ENCODE measurements around the gene SOCS3.
"Not testable (repeated sequence)": the region's sequence is repeated elsewhere in the genome, so short reads cannot be mapped to it uniquely, and the experiment has no call there.

Gene SOCS3

DNA sequence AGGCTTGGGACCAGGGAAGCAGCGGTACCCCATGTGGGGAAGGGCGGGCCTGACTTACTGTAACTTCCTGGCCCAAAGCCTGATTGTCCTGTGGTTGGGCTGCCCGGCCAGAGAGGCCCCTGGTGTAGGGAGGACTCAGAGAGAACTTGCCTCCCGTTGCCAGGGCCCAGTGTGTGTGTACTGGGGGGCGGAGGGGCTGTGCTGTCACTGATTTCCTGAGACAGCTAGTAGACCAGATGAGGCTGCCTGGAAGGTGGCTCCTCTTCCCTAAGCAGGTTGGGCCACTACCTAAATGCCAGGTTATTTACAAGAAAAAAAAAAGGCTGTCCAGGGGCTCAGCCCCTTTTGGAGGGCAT, 16.7 kb downstream of the SOCS3 start:
- peaks cover 11% of the 10 kb centered on the region for H3K4me1 ChIP-seq (ENCODE audit: control insufficient read depth, insufficient read depth, low read length)
- no peaks in the 10 kb centered on the region for H3K36me3 ChIP-seq (ENCODE audit: control insufficient read depth, insufficient read depth, low read length)
- peaks cover 43% of the 10 kb centered on the region for H3K27me3 ChIP-seq (ENCODE audit: control insufficient read depth, insufficient read depth, low read length, poor library complexity, severe bottlenecking)
- H3K27ac ChIP-seq (ENCODE audit: insufficient read depth, low read depth, low read length, poor library complexity, severe bottlenecking): no peak overlapping the region
- H3K4me3 ChIP-seq (ENCODE audit: insufficient read depth, low read depth, low read length): no peak overlapping the region
- H3K9me3 ChIP-seq (ENCODE audit: control insufficient read depth, low read length): no peaks in the 10 kb centered on the region
- 21 to 27% methylated on average over 5 of the region's 5 CpGs for WGBS, 2 experiments

DNA sequence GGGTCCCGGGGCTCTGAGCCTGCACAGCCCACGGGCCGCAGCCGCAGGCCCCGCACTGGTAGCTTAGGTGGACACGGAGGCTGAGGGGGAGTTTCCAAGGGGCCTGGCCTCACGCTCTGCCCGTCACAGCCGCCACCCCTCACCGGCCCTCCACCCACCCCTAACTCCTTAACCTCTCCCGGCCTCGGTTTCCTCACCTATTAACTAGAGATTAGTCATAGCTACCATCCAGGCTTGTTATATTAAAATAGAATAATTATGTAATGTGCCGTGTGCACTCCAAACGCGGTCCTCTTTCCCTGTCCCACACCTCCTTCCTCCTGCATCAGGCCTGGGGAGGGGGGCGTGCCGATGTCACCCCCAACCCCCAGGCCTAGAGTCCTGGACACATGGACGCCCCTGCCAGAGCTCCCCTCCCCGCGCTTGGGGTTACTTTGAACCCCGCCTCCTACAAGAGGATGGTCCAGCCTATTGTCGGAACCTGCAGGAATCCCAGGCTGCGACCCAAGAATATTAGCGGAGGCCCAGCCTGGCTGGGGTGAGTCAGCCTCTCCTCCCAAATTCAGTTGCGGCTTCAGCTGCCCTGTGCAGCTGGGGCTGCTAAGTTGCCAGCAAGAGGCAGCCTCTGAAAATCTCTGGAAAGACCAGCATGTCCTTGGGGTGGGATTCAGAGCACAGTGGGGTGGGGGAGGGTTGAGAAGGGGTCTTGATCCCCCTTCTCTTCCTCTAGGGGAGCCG, 17.3 kb downstream of the SOCS3 start:
- H3K9me3 ChIP-seq (ENCODE audit: control insufficient read depth, low read length): no peaks in the 10 kb centered on the region
- H3K27ac ChIP-seq (ENCODE audit: insufficient read depth, low read depth, low read length, poor library complexity, severe bottlenecking): no peak overlapping the region
- H3K27me3 ChIP-seq (ENCODE audit: control insufficient read depth, insufficient read depth, low read length, poor library complexity, severe bottlenecking): peaks cover 39% of the 10 kb centered on the region
- H3K4me3 ChIP-seq (ENCODE audit: insufficient read depth, low read depth, low read length): peak overlapping the region; percentile 29
- peaks cover 11% of the 10 kb centered on the region for H3K4me1 ChIP-seq (ENCODE audit: control insufficient read depth, insufficient read depth, low read length)
- WGBS, 2 experiments: 32 to 35% methylated on average over 26 of the region's 26 CpGs
- H3K36me3 ChIP-seq (ENCODE audit: control insufficient read depth, insufficient read depth, low read length): no peaks in the 10 kb centered on the region

DNA sequence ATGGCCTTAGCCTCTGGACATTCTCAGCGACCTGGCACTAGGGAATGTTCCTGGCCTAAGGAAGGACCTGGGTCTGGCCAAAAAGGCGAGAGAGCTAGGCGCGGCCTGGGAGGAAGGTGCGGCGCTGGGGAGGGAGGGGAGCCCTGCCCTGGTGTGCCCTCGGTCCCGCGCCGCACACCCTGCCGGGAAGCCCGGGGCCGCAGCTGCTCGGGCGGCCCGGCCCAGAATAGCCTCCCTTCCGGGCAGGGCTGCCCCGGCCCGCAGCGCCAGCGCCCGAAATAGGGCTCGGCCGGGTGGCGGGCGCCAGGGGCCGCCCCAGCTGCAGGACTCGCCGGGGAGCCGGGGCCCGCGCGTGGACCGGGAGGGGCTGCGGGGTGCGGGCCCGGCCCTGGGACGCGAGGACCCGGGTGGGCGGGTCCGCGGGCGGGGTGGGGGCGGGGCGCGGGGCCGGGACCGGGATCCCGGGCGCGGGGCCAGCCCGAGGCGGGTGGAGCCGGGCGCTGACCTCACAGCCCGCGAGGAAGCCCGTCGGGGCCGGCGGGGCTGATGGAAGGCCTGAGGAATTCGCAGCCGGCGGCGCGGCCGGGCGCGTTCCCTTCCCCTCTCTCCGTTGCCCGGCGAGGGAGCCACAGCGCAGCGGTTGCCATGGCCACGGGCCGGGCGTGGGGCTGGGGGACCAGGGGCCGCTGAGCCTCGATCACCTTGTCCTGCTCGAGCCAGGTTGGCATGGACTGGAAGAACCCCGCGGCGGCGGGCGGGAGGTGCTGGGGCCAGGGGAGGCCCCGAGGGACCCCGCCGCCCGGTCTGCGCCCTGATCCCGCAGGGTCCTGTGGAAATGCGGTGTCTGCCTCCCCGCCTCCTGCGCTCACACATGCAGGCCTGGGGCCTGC, 18.1 kb downstream of the SOCS3 start:
- H3K4me3 ChIP-seq (ENCODE audit: insufficient read depth, low read depth, low read length): peak overlapping the region; percentile 29
- 5 to 6% methylated on average over 95 of the region's 95 CpGs for WGBS, 2 experiments
- H3K27ac ChIP-seq (ENCODE audit: insufficient read depth, low read depth, low read length, poor library complexity, severe bottlenecking): no peak overlapping the region
- H3K9me3 ChIP-seq (ENCODE audit: control insufficient read depth, low read length): no peaks in the 10 kb centered on the region
- peaks cover 38% of the 10 kb centered on the region for H3K27me3 ChIP-seq (ENCODE audit: control insufficient read depth, insufficient read depth, low read length, poor library complexity, severe bottlenecking)
- peaks cover 11% of the 10 kb centered on the region for H3K4me1 ChIP-seq (ENCODE audit: control insufficient read depth, insufficient read depth, low read length)
- H3K36me3 ChIP-seq (ENCODE audit: control insufficient read depth, insufficient read depth, low read length): no peaks in the 10 kb centered on the region

DNA sequence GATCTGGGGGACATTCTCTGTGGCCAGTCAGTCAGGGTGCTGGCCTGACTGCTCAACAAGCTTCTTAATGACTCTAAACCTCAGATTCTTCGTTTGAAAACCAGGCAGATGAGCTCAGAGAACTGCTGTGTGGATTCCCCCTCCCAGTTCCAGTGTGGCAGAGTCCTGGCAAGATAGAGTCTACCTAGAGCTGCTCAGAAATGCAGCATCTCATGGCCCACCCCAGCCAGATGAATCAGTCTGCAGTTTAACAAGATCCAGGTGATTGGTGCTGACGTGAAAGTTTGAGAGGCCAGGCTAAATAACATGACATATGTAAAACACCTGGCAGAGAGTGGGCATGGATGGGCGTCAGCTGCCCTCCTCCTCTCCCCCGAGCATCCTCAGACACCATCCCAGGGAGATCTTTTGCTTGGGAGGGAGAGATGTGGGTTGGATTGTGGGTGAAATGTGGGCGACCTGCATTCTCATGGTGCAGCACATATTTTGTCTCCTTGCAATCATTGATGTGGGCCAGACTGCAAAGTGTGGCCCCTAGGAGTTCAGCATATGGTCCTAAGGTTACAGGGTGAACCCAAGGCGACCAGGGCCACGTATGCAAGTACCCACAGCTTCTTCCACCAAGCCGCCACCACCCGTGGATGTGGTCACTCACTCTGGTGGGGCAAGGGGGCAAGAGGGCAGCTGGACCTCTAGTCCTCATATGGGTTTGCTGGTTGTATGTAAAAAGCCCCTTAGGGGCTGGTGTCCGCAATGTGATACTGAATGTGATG, 19.5 kb downstream of the SOCS3 start:
- H3K4me1 ChIP-seq (ENCODE audit: control insufficient read depth, insufficient read depth, low read length): peaks cover 11% of the 10 kb centered on the region
- no peak overlapping the region for H3K27ac ChIP-seq (ENCODE audit: insufficient read depth, low read depth, low read length, poor library complexity, severe bottlenecking)
- H3K4me3 ChIP-seq (ENCODE audit: insufficient read depth, low read depth, low read length): no peak overlapping the region
- no peaks in the 10 kb centered on the region for H3K9me3 ChIP-seq (ENCODE audit: control insufficient read depth, low read length)
- 86% methylated on average over 9 to 10 of the region's 10 CpGs for WGBS, 2 experiments
- H3K36me3 ChIP-seq (ENCODE audit: control insufficient read depth, insufficient read depth, low read length): no peaks in the 10 kb centered on the region
- H3K27me3 ChIP-seq (ENCODE audit: control insufficient read depth, insufficient read depth, low read length, poor library complexity, severe bottlenecking): peaks cover 38% of the 10 kb centered on the region

DNA sequence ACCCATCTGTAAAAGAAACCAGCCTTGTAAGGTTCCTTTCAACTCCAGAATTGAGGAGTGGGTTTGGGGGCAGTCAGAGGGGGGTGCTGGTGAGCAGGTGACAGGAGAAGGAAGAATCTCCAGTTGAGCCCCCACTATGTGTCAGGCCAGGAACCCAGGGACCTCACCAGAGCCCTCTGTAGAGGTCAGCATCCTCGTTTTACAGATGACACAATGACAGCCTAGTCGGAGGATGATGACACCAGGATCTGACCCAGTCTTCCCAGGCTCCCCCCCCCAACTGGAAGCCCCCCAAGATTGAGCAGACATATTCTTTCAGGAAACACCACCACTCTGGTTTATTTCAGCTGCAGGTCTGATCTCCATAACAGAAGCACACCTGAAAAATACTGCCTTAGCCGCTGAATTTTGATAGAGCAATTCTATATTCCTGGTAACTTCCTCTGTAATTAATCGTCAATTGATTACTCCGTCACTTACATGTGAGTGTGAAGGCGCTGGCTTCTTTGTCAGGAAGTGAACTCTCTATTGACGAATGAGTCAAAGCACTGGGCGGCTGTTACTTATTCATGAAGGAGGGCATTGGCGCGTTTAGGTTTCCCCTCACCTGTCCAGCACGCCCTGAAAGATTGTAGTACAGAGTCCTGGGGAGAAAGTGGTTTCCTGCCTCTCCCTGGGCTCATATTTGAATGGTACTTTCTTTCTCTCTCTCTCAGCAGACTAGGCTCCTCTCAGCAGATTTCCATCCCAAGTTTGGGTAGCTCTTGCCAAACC, 21.2 kb downstream of the SOCS3 start:
- no peak overlapping the region for H3K4me3 ChIP-seq (ENCODE audit: insufficient read depth, low read depth, low read length)
- no peaks in the 10 kb centered on the region for H3K36me3 ChIP-seq (ENCODE audit: control insufficient read depth, insufficient read depth, low read length)

DNA sequence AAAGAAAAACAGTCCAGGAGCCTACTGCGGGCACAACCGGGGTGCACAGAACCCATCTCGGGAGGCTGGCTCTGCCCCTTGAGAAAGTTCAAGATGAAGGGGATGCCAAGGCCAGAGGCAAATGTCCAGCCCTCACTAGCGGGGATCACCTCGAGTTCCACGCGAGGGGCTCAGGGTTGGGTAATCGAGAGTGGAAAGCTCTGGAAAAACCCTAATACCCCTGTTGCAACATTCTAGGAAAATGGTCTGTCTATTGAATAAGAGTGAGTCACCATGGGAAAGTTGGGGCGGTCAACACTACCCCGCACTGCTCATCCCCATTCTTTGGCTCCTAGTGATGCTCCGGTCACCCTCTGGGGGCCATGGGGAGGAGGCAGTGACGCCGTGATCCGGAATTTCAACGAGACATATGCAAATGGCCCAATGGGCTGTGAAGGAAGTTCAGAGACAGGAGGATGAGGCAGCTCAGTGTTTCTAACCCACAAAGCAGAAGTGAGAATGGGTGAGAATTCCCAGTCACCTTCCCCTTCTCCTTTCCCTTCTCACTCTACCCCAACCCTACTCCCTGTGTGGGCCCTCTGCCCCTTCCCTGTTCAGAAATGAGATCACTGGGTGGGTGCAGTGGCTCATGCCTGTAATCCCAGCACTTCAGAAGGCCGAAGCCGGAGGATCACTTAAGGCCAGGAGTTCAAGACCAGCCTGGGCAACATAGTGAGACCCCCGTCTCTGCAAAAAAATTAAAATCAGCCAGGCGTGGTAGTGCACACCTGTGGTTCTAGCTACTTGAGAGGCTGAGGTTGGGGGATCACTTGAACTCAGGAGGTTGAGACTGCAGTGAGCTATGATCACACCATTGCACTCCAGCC, 22.4 kb downstream of the SOCS3 start:
- Histone ChIP-seq H3K4me1 (ENCODE audit: control insufficient read depth, insufficient read depth, low read length) (peaks cover under 1% of the 10 kb centered on the region), H3K27me3 (ENCODE audit: control insufficient read depth, insufficient read depth, low read length, poor library complexity, severe bottlenecking) (peaks cover 28% of the 10 kb centered on the region), H3K9me3 (ENCODE audit: control insufficient read depth, low read length) (no peaks in the 10 kb centered on the region), H3K27ac (ENCODE audit: insufficient read depth, low read depth, low read length, poor library complexity, severe bottlenecking) (no peak overlapping the region), H3K36me3 (ENCODE audit: control insufficient read depth, insufficient read depth, low read length) (no peaks in the 10 kb centered on the region), H3K4me3 (ENCODE audit: insufficient read depth, low read depth, low read length) (no peak overlapping the region)
- 78 to 85% methylated on average over 19 of the region's 19 CpGs for WGBS, 2 experiments

More for the DNA sequence above, 21.2 kb downstream of the SOCS3 start:
- Histone ChIP-seq H3K4me1 (ENCODE audit: control insufficient read depth, insufficient read depth, low read length) (peaks cover 11% of the 10 kb centered on the region), H3K27me3 (ENCODE audit: control insufficient read depth, insufficient read depth, low read length, poor library complexity, severe bottlenecking) (peaks cover 38% of the 10 kb centered on the region), H3K27ac (ENCODE audit: insufficient read depth, low read depth, low read length, poor library complexity, severe bottlenecking) (no peak overlapping the region), H3K9me3 (ENCODE audit: control insufficient read depth, low read length) (no peaks in the 10 kb centered on the region)
- 71 to 74% methylated on average over 11 of the region's 11 CpGs for WGBS, 2 experiments

DNA sequence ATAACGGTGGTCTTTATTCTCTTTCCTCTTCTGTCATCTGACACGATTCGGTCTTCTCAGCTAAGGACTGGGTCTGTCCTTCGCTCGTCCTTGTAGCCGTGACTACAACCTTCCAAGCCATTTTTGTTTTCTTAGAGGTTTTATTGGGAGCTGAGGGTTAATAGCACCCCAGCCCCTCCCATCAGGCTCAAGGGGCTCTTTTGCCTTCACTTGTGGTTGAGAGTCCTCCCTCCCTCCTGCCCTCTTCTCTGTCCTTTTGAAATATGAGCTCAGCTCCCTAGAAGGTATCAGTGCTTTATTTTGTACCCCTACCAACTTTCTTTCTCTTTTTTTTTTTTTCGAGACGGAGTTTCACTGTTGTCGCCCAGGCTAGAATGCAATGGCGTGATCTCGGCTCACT, 24.7 kb downstream of the SOCS3 start:
- no peaks in the 10 kb centered on the region for H3K4me1 ChIP-seq (ENCODE audit: control insufficient read depth, insufficient read depth, low read length)
- H3K36me3 ChIP-seq (ENCODE audit: control insufficient read depth, insufficient read depth, low read length): no peaks in the 10 kb centered on the region
- peaks cover 6% of the 10 kb centered on the region for H3K27me3 ChIP-seq (ENCODE audit: control insufficient read depth, insufficient read depth, low read length, poor library complexity, severe bottlenecking)
- no peak overlapping the region for H3K4me3 ChIP-seq (ENCODE audit: insufficient read depth, low read depth, low read length)
- H3K9me3 ChIP-seq (ENCODE audit: control insufficient read depth, low read length): no peaks in the 10 kb centered on the region
- H3K27ac ChIP-seq (ENCODE audit: insufficient read depth, low read depth, low read length, poor library complexity, severe bottlenecking): no peak overlapping the region
- 81% methylated on average over 11 of the region's 11 CpGs for WGBS, 2 experiments

DNA sequence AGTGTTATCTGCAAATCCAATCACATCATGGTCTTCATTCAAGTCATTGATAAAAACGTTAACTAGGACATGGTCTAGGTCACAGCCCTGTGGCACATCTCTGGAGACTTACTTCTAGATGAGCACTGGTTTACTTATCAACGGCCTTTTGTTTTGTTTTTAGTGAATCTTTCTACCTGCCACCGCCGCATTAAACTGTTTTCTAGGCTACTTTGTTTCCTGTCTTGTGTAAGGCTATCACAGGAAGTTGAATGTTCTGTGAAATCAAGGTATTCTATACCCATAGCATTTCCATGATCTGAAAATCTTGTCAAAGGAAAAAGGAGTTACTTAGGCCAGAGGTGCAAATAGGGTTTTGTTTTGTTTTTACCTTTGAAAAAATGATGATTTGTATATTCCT, 26.9 kb downstream of the SOCS3 start:
- 93 to 96% methylated on average over 4 of the region's 4 CpGs for WGBS, 2 experiments
- Histone ChIP-seq H3K9me3 (ENCODE audit: control insufficient read depth, low read length) (no peaks in the 10 kb centered on the region), H3K36me3 (ENCODE audit: control insufficient read depth, insufficient read depth, low read length) (no peaks in the 10 kb centered on the region), H3K27ac (ENCODE audit: insufficient read depth, low read depth, low read length, poor library complexity, severe bottlenecking) (no peak overlapping the region), H3K4me3 (ENCODE audit: insufficient read depth, low read depth, low read length) (no peak overlapping the region), H3K4me1 (ENCODE audit: control insufficient read depth, insufficient read depth, low read length) (no peaks in the 10 kb centered on the region), H3K27me3 (ENCODE audit: control insufficient read depth, insufficient read depth, low read length, poor library complexity, severe bottlenecking) (no peaks in the 10 kb centered on the region)

DNA sequence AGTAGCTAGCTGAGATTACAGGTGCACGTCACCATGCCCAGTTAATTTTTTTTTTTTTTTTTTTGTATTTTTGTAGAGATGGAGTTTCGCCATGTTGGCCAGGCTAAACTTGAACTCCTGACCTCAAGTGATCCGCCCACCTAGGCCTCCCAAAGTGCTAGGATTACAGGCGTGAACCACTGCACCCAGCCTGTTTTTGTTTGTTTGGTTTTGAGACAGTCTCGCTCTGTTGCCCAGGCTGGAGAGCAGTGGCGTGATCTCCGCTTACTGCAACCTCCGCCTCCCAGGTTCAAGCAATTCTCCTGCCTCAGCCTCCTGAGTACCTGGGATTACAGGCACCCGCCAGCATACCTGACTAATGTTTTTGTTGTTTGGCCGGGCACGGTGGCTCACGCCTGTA, 28.5 kb downstream of the SOCS3 start:
- H3K27ac ChIP-seq (ENCODE audit: insufficient read depth, low read depth, low read length, poor library complexity, severe bottlenecking); H3K36me3 ChIP-seq (ENCODE audit: control insufficient read depth, insufficient read depth, low read length); H3K9me3 ChIP-seq (ENCODE audit: control insufficient read depth, low read length); H3K4me1 ChIP-seq (ENCODE audit: control insufficient read depth, insufficient read depth, low read length); H3K27me3 ChIP-seq (ENCODE audit: control insufficient read depth, insufficient read depth, low read length, poor library complexity, severe bottlenecking); H3K4me3 ChIP-seq (ENCODE audit: insufficient read depth, low read depth, low read length): not testable (repeated sequence)
- WGBS, 2 experiments: 95 to 96% methylated on average over 12 of the region's 12 CpGs

Data from ectodermal cell (in vitro differentiated cells).